Activated T-helper 1 cell treated with anti-CD3 and anti-CD28 coated beads, Interleukin-12 subunit alpha, Interleukin-12 subunit beta, Interleukin-2, Interleukin-4 antibody, amounts not matched to agents 30 ng/mL and 10 ng/mL and 1 ng/mL, durations not matched to agents 14 hours and 24 hours and 36 hours (primary cell): ENCODE measurements around the gene FER. TPM values are rescaled to one million over a fixed set of nuclear protein-coding genes. Genes with fewer than 3 reads are reported as not detected.

ENCODE experiments used
- DNase-seq: peaks from one replicate; pipeline ENCODE4 v3.0.0; 2021; ENCODE audit warnings: low spot score
- H3K27ac Mint-ChIP-seq: one replicate; pipeline ENCODE4 v1.8.0; 2021; ENCODE audit warnings: mild to moderate bottlenecking, mixed read lengths
- H3K27me3 Mint-ChIP-seq: one replicate; pipeline ENCODE4 v1.8.0; 2022; ENCODE audit warnings: mild to moderate bottlenecking, moderate library complexity, mixed read lengths; ENCODE audit not compliant: insufficient read depth
- H3K36me3 Mint-ChIP-seq: one replicate; pipeline ENCODE4 v1.8.0; 2021; ENCODE audit warnings: low read depth, mixed read lengths
- H3K4me1 Mint-ChIP-seq: one replicate; pipeline ENCODE4 v1.8.0; 2021; ENCODE audit warnings: low read depth, mixed read lengths
- H3K4me3 Mint-ChIP-seq: one replicate; pipeline ENCODE4 v1.8.0; 2021; ENCODE audit warnings: mild to moderate bottlenecking, moderate library complexity, mixed read lengths
- H3K9me3 Mint-ChIP-seq: one replicate; pipeline ENCODE4 v1.8.0; 2021; ENCODE audit warnings: mixed read lengths
- intact Hi-C: fragments of 100-400 bp; cut with micrococcal nuclease; formaldehyde crosslinking; loops from one replicate; pipeline ENCODE4 v1.15.1; 2024
- total RNA-seq: library from RNA; stranded (reverse); gene quantifications from 2 replicates; pipeline ENCODE4 v1.2.3, GENCODE V29; 2022

FER gene
- total RNA-seq, 1 donor from 2014 or later, result 2.6 TPM

DNA sequence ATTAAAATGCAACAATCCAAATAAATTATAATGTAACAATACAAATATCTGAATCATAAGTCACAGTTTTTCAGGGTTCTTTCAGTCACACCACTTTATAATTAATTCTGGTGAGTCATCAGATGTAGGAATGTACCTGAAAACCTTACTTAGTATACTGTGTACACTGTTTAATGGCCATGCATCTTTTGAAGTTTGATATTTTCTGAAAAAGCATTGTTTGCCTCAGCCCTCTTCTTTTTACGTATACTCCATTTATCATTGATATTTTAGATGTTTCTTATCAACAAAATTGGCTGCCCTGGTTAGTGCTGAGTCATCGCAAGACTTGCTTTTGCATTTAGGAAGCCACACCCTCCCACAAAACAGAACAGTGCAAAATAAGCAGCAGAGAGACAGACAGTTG is 443.5 kb downstream of the FER start:
- Mint-ChIP-seq H3K36me3 (no peaks in the 10 kb centered on the region), H3K4me1 (peaks cover 12% of the 10 kb centered on the region), H3K9me3 (no peaks in the 10 kb centered on the region), H3K27ac (no peak overlapping the region), H3K27me3 (no peaks in the 10 kb centered on the region), H3K4me3 (peak overlapping the region; percentile 25)
- intact Hi-C loops, result no loop called here
- no peak for DNase-seq

DNA sequence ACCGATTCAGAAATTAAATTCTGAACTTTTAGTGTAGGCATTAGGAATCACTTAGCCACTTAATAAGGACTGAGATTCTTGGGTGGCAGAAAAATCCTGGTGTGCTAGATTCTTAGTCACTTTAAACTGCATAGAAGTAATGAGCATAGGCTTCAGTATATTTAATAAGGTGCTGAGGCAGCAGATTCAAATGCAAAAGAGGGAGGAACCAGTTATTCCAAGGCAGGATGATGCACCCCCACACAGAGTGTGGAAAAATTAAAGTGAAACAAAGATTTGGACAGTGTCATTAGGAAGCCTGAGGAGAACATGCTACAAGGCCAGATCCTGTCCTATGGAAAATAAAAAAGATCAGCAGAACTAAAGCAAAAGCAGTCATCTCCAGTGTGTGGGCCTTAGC is 444.3 kb downstream of the FER start:
- H3K9me3 Mint-ChIP-seq, result no peaks in the 10 kb centered on the region
- no peaks in the 10 kb centered on the region for H3K27me3 Mint-ChIP-seq
- H3K27ac Mint-ChIP-seq, result no peak overlapping the region
- DNase-seq, result no peak
- intact Hi-C loops, result no loop called here
- no peaks in the 10 kb centered on the region for H3K36me3 Mint-ChIP-seq
- peaks cover 12% of the 10 kb centered on the region for H3K4me1 Mint-ChIP-seq
- no peak overlapping the region for H3K4me3 Mint-ChIP-seq

DNA sequence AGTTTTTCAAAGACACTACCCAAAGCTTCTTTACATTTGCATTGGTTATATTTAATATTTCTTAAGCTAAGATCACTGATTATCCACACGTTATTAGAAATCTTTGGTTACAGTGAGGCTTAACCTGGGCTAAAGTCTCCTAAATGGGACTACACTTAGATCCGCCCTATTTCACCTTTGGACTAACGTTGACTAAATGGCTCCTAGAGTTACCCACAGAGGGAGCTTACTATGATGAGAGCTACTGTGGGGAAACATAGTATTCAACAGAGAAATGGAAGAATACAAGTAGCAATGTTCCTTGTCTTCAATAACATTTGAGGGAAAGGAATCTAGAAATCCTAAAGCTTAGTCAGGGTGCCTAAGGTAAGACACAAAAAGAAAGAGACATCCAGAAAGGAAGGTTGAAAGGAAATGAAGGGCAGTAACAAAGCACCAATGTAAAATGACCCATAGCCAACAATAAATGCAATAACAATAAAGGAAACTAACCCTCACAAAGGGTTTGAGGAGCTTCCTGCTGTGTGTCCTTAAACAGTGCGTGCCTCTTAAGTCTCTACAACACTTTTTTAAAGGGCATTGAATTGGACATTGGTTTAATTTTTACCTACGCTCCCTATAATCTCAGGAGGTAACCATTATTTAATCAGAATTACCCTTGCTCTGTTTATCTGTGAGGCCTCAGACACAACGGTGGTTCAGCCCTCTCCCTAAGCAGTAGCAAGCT is 445.0 kb downstream of the FER start:
- H3K4me1 Mint-ChIP-seq, result peaks cover 12% of the 10 kb centered on the region
- no peak for DNase-seq
- H3K4me3 Mint-ChIP-seq, result no peak overlapping the region
- H3K36me3 Mint-ChIP-seq, result no peaks in the 10 kb centered on the region
- no peaks in the 10 kb centered on the region for H3K27me3 Mint-ChIP-seq
- no peak overlapping the region for H3K27ac Mint-ChIP-seq
- intact Hi-C loops, result no loop called here
- no peaks in the 10 kb centered on the region for H3K9me3 Mint-ChIP-seq

DNA sequence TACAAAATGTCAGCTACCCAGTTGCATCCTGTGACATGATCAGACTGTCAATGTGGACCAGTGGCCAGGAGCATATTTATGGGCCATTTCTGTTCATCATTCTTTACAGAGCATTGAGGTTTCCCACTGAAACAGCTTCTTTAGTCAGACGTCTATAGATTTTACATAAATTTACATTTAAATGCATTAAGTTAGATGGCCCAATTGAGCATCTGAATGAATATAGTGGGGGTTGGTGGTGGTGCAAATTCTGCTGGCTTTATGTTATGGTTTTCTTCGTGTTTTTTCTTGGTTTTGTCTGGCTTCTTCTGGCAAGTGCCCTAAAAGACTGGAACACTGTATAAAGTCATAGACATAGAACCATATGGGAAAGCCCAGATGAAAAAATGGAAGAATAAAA is 448.0 kb downstream of the FER start:
- DNase-seq, result no peak
- Mint-ChIP-seq H3K27ac (no peak overlapping the region), H3K27me3 (peaks cover 2% of the 10 kb centered on the region), H3K9me3 (no peaks in the 10 kb centered on the region), H3K4me3 (no peak overlapping the region), H3K36me3 (no peaks in the 10 kb centered on the region), H3K4me1 (peaks cover 12% of the 10 kb centered on the region)
- intact Hi-C loops, result no loop called here

GRCh38 chr5:109196087-109196822 is 448.6 kb downstream of the FER start:
- intact Hi-C loops, result no loop called here
- Mint-ChIP-seq H3K4me1 (peaks cover 8% of the 10 kb centered on the region), H3K27me3 (peaks cover 2% of the 10 kb centered on the region), H3K4me3 (no peak overlapping the region), H3K9me3 (no peaks in the 10 kb centered on the region), H3K36me3 (no peaks in the 10 kb centered on the region), H3K27ac (no peak overlapping the region)
- no peak for DNase-seq

- DNase-seq, result no peak
- Mint-ChIP-seq H3K4me3 (no peak overlapping the region), H3K27me3 (peaks cover 2% of the 10 kb centered on the region), H3K36me3 (no peaks in the 10 kb centered on the region), H3K4me1 (peaks cover 4% of the 10 kb centered on the region), H3K9me3 (no peaks in the 10 kb centered on the region), H3K27ac (no peak overlapping the region)
- intact Hi-C loops, result no loop called here
These were observed 449.1 kb downstream of the FER start for GRCh38 chr5:109196823-109197160.

GRCh38 chr5:109199289-109199688 is 451.6 kb downstream of the FER start:
- intact Hi-C loops, result no loop called here
- no peaks in the 10 kb centered on the region for H3K36me3 Mint-ChIP-seq
- H3K27ac Mint-ChIP-seq, result no peak overlapping the region

GRCh38 chr5:109199799-109200620 is 452.3 kb downstream of the FER start:
- Mint-ChIP-seq H3K9me3 (peaks cover 3% of the 10 kb centered on the region), H3K27ac (no peak overlapping the region), H3K4me1 (no peaks in the 10 kb centered on the region), H3K36me3 (no peaks in the 10 kb centered on the region), H3K4me3 (no peak overlapping the region), H3K27me3 (peaks cover 2% of the 10 kb centered on the region)
- intact Hi-C loops, result no loop called here
- no peak for DNase-seq

More at GRCh38 chr5:109199289-109199688, 451.6 kb downstream of the FER start:
- no peaks in the 10 kb centered on the region for H3K9me3 Mint-ChIP-seq
- H3K4me3 Mint-ChIP-seq, result no peak overlapping the region
- H3K4me1 Mint-ChIP-seq, result no peaks in the 10 kb centered on the region
- H3K27me3 Mint-ChIP-seq, result peaks cover 2% of the 10 kb centered on the region
- no peak for DNase-seq

DNA sequence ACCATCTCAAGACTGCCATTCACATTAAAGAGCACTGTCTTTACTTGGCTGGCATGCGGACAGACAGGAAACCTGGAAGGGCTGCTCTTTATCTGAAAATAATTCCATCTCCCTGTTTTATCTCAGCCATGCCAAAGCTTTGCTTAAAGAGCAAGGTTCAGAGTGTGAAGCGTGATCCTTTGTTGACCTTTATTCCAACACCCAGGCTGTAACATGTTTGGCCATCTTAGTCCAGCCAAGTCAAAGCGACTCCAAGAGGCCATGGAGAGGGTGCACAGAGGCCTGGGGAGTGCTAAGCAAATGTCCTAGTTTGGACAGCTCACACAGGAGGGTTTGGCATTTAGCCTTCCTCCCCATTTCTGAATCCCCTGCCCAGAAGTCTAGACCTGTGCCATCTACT is 467.3 kb downstream of the FER start:
- H3K4me3 Mint-ChIP-seq, result no peak overlapping the region

DNA sequence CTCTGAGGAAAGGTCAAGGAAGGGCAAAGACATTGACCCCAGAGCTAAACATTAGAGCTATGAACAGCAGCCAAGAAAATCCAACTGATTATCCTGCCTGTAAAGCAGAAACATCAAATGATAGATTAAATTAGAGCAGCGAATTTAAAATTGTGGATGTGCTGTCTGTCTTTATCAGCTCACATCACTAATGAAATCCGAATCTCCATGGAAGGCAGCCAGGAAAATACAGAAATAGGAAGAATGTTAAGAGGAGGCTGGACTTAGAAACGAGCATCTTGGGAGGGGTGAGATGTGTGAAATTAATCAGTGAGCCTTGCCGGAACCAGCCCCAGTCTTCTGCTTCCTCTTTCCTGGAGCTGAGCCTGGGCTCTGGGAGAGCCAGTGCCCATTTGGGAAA is 471.1 kb downstream of the FER start:
- no peaks in the 10 kb centered on the region for H3K36me3 Mint-ChIP-seq
- H3K4me3 Mint-ChIP-seq, result no peak overlapping the region
- intact Hi-C loops, result no loop called here
- no peak for DNase-seq
- peaks cover 4% of the 10 kb centered on the region for H3K9me3 Mint-ChIP-seq
- no peaks in the 10 kb centered on the region for H3K4me1 Mint-ChIP-seq
- no peaks in the 10 kb centered on the region for H3K27me3 Mint-ChIP-seq
- no peak overlapping the region for H3K27ac Mint-ChIP-seq

More for the DNA sequence above, 467.3 kb downstream of the FER start:
- Mint-ChIP-seq H3K4me1 (no peaks in the 10 kb centered on the region), H3K36me3 (no peaks in the 10 kb centered on the region), H3K27me3 (peaks cover 4% of the 10 kb centered on the region), H3K27ac (no peak overlapping the region), H3K9me3 (peaks cover 4% of the 10 kb centered on the region)
- intact Hi-C loops, result no loop called here
- no peak for DNase-seq

DNA sequence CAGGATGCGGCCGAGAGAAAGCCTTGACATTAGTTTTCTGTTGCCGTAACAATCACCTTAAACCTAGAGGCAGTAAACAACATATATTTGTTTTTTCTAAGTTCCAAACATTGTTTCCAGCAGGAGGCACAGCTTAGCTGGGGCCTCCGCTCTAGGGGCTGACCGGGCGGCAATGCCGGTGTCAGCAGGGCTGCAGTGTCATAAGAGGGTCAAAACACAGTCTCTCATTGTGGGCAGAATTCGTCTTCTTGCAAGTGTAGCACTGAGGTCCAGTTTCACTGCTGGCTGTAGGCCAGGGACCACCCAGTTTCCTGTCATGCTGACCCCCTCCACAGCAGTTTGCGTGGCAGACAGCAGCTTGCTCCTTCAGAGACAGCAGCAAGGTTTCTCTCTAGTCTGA is 475.8 kb downstream of the FER start:
- no peaks in the 10 kb centered on the region for H3K36me3 Mint-ChIP-seq
- peaks cover 2% of the 10 kb centered on the region for H3K9me3 Mint-ChIP-seq
- no peak for DNase-seq
- no peaks in the 10 kb centered on the region for H3K4me1 Mint-ChIP-seq
- H3K27me3 Mint-ChIP-seq, result peaks cover 1% of the 10 kb centered on the region
- no peak overlapping the region for H3K4me3 Mint-ChIP-seq
- intact Hi-C loops, result no loop called here
- H3K27ac Mint-ChIP-seq, result no peak overlapping the region

DNA sequence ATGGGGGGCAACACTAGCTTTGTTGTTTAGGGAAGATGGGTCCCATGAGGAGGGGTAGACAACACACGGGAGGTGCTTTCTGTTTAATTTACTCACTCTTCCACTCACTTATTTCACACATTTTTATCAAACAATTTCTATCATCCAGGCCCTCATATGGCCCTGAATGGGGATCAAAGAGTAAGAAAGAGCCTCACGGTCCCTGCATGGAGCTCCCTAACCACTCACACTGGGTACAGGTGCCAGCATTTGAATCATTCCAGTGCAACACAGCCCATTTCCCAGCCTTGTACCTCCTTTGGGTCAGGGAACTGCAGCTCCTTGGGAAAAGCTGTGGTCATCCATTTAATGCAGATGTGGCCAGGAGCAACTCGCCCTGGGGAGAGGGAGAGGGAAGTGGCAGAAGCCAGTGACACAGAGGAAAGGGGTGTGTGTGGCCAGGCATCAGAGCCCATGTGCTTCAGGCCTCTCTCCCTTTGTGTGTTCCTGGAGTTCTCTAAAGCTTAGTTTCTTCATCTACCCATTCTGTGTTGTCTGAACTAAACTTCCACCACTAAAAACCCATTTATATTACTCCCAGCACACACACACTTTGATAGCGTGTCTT is 476.7 kb downstream of the FER start:
- Mint-ChIP-seq H3K9me3 (no peaks in the 10 kb centered on the region), H3K4me1 (no peaks in the 10 kb centered on the region), H3K27me3 (peaks cover 1% of the 10 kb centered on the region)

More for the DNA sequence above, 476.7 kb downstream of the FER start:
- intact Hi-C loops, result no loop called here
- no peak overlapping the region for H3K4me3 Mint-ChIP-seq
- no peak for DNase-seq
- no peaks in the 10 kb centered on the region for H3K36me3 Mint-ChIP-seq
- H3K27ac Mint-ChIP-seq, result no peak overlapping the region
